OCI-LY7 (cell line): ENCODE results near the gene CLN3. TPM values are rescaled to one million over a fixed set of nuclear protein-coding genes. Genes with fewer than 3 reads are reported as not detected.

Source experiments
- BruUV-seq: library from RNA; stranded (reverse); fragments of 400-500 nt; replicated peaks from 2 replicates; lab custom pipeline; 2021; lab: Mats Ljungman, UMichigan
- CTCF ChIA-PET: fragments of 300-600 bp; sonication (Branson Sonifier 250); formaldehyde crosslinking; loops from one replicate; lab custom pipeline; 2022; ENCODE audit warnings: antibody characterized with exemption; ENCODE audit not compliant: unreplicated experiment; lab: Charles Lee
- POLR2A ChIA-PET: fragments of 300-600 bp; sonication (Branson Sonifier 250); formaldehyde crosslinking; loops from one replicate; lab custom pipeline; 2022; ENCODE audit warnings: antibody characterized with exemption; lab: Charles Lee
- DNase-seq: peaks from one replicate; pipeline ENCODE4 v3.0.0-alpha.2; 2015; ENCODE audit warnings: low spot score
- H2AFZ ChIP-seq: fragments of 200-600 bp; sonication (generic), shearing (Covaris generic); 2 replicates; pipeline ENCODE4 v1.6.1; 2014; ENCODE audit warnings: mild to moderate bottlenecking, antibody characterized with exemption, low read length, moderate library complexity
- H3K27ac ChIP-seq: fragments of 200-600 bp; sonication (generic); 2 replicates; pipeline ENCODE4 v1.5.1; 2014; ENCODE audit warnings: mixed run types, low read depth, mild to moderate bottlenecking, moderate library complexity, low read length, inconsistent platforms; ENCODE audit not compliant: poor library complexity, severe bottlenecking
- H3K36me3 ChIP-seq: fragments of 200-600 bp; sonication (generic); 2 replicates; pipeline ENCODE4 v1.6.1; 2014; ENCODE audit warnings: mild to moderate bottlenecking, antibody characterized with exemption, low read length, moderate library complexity, mixed read lengths; ENCODE audit not compliant: insufficient read depth
- H3K4me1 ChIP-seq: fragments of 200-600 bp; sonication (generic); 2 replicates; pipeline ENCODE4 v1.5.1; 2014; ENCODE audit warnings: mild to moderate bottlenecking, low read length; ENCODE audit not compliant: insufficient read depth, poor library complexity, severe bottlenecking
- H3K4me2 ChIP-seq: fragments of 200-600 bp; sonication (generic); 2 replicates; pipeline ENCODE4 v1.6.1; 2014; ENCODE audit warnings: mild to moderate bottlenecking, low read length
- H3K4me3 ChIP-seq: fragments of 200-600 bp; sonication (generic); 2 replicates; pipeline ENCODE4 v1.5.1; 2014; ENCODE audit warnings: mild to moderate bottlenecking, low read depth, low read length; ENCODE audit not compliant: poor library complexity, severe bottlenecking
- H3K79me2 ChIP-seq: fragments of 200-600 bp; sonication (generic); 2 replicates; pipeline ENCODE4 v1.6.1; 2016; ENCODE audit warnings: low read depth, mild to moderate bottlenecking, low read length, moderate library complexity, mixed read lengths; ENCODE audit not compliant: insufficient read depth
- H3K9me2 ChIP-seq: fragments of 200-600 bp; sonication (generic); 2 replicates; pipeline ENCODE4 v1.6.1; 2016; ENCODE audit warnings: mild to moderate bottlenecking, low read length, mixed read lengths; ENCODE audit not compliant: insufficient read depth
- H3K9me3 ChIP-seq: fragments of 200-600 bp; sonication (generic); 2 replicates; pipeline ENCODE4 v1.6.1; 2014; ENCODE audit warnings: mild to moderate bottlenecking, mixed run types, low read length, mixed read lengths
- H4K20me1 ChIP-seq: fragments of 200-600 bp; sonication (generic); 2 replicates; pipeline ENCODE4 v1.6.1; 2014; ENCODE audit warnings: mild to moderate bottlenecking, antibody characterized with exemption, low read length, moderate library complexity, mixed read lengths; ENCODE audit not compliant: insufficient read depth
- CTCF ChIP-seq: fragments of 200-600 bp; sonication (generic); conservative IDR thresholded peaks from 2 replicates; pipeline ENCODE4 v1.5.1; 2014; ENCODE audit warnings: mild to moderate bottlenecking, antibody characterized with exemption, low read length, moderate library complexity, mixed read lengths
- EZH2phosphoT487 ChIP-seq: fragments of 200-600 bp; sonication (generic); IDR thresholded peaks from 2 replicates; pipeline ENCODE4 v1.6.1; 2018; ENCODE audit warnings: low read depth, borderline replicate concordance, mild to moderate bottlenecking, mixed run types, antibody characterized with exemption, low read length, moderate library complexity, mixed read lengths
- intact Hi-C: fragments of 100-400 bp; cut with micrococcal nuclease; formaldehyde crosslinking; loops from one replicate; pipeline ENCODE4 v1.10.0; 2022; ENCODE audit not compliant: unreplicated experiment
- total RNA-seq, 2 experiments: library from RNA; depleted of rRNA in 1 of 2; stranded (reverse); fragments of >200 nt in 1 of 2; shearing (Covaris generic) in 1 of 2; gene quantifications; 2 replicates each; pipeline ENCODE4 v1.2.3, GENCODE V29; 2014 to 2022

The CLN3 gene
- total RNA-seq, 2 experiments from 2014 or later: 29.7 to 42.3 TPM

- H4K20me1 ChIP-seq: no peaks in the 10 kb centered on the region
- intact Hi-C loops: no loop called here
- DNase-seq: no peak
- peaks cover 12% of the 10 kb centered on the region; the same call in 1 of the 2 replicates for H3K79me2 ChIP-seq
- H3K4me2 ChIP-seq: no peak overlapping the region
- H2AFZ ChIP-seq: no peak overlapping the region
- ChIA-PET POLR2A (interaction anchor here (0.6 kb wide), 1 partner anchor 331 kb away, joined by 3 read pairs; no protein-coding TSS in a partner anchor), CTCF (no interaction called here)
- no peaks in the 10 kb centered on the region for H3K9me3 ChIP-seq
- no peaks in the 10 kb centered on the region for H3K9me2 ChIP-seq
- no peak overlapping the region for H3K27ac ChIP-seq
- TF ChIP-seq EZH2phosphoT487: no peak
- no peak for TF ChIP-seq CTCF
- no peaks in the 10 kb centered on the region for H3K36me3 ChIP-seq
- H3K4me3 ChIP-seq: no peak overlapping the region
- H3K4me1 ChIP-seq: peaks cover 31% of the 10 kb centered on the region
- no TSS peak for BruUV-seq
Measured at GRCh38 chr16:28496844-28497243, 5.0 kb upstream of the CLN3 start.

GRCh38 chr16:28495795-28496749, 4.2 kb upstream of the CLN3 start:
- CTCF ChIA-PET: interaction anchor here (0.6 kb wide), 1 partner anchor 7 kb away, joined by 9 read pairs; no protein-coding TSS in a partner anchor
- Histone ChIP-seq H3K4me1 (peaks cover 31% of the 10 kb centered on the region), H3K27ac (peak overlapping the region; percentile 74), H3K4me2 (no peak overlapping the region), H3K9me2 (no peaks in the 10 kb centered on the region), H3K4me3 (no peak overlapping the region), H4K20me1 (no peaks in the 10 kb centered on the region), H3K9me3 (no peaks in the 10 kb centered on the region), H3K36me3 (no peaks in the 10 kb centered on the region), H2AFZ (no peak overlapping the region), H3K79me2 (peaks cover 17% of the 10 kb centered on the region; the same call in 1 of the 2 replicates)
- DNase-seq: no peak
- intact Hi-C loops: no loop called here
- no peak for TF ChIP-seq EZH2phosphoT487
- TF ChIP-seq CTCF: no peak
- POLR2A ChIA-PET: interaction anchor here (0.6 kb wide), 1 partner anchor 332 kb away, joined by 3 read pairs; no protein-coding TSS in a partner anchor
- no TSS peak for BruUV-seq
